GM19395 (cell line): ENCODE data around the gene OSGIN1.
"Not testable (repeated sequence)": the region's sequence is repeated elsewhere in the genome, so short reads cannot be mapped to it uniquely, and the experiment has no call there.

ENCODE experiments used
- ATAC-seq: cut with Tn5 transposase; IDR thresholded peaks from one replicate; pipeline ENCODE4 v1.9.1; 2021; ENCODE audit warnings: mild to moderate bottlenecking, moderate library complexity; ENCODE audit not compliant: unreplicated experiment

The OSGIN1 gene

DNA sequence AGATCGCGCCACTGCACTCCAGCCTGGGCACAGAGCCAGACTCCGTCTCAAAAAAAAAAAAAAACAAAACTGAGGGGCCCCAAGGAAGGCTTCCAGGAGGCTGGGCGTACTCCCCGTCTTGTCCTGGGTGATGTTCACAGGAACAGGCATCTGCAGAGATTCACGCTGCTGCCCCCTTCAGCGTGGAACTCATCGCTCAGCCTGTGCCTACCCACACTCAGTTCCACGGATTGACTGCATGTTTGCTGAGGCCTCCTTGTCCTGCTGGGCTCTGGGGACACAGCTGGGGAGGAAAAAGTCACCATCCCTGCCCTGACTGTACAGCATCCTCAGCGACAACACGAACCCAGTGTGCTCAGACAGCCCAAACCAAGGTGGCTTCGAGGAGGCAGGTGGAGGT is 12.9 kb upstream of the OSGIN1 start:
- ATAC-seq = no peak

DNA sequence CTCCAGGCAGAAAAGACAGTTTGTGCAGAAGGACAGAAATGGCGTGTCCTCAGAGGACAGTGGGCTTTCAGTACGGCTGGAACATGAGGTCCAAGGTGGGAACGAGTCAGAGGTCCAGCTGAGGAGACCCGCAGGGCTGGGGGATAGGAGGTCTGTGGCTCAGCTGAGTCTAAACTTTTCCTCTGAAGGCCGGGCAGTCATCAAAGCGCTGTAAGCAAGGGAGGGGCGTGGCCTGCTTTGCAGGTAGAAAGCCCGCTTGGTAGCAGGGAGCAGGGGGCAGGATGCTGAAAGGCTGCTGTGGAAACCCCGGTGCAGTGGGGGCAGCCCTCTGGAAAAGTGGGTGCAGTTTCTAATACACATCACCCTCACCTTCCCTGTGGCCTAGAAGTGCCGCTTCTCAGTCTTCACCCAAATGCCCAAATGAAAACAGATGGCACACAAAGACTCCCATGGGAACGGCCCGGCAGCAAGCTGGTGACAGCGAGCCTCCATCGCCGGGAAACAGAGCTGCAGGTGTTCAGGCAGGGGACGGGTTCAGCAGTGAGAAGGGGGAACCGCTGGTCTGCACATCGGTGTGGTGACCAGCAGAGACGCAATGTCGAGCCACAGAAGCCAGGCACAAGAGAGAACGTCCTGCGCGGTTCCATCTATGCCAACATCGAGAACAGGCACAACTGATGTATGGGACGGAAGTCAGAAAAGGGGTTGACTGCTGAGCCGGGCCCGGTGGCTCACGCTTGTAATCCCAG is 12.2 kb upstream of the OSGIN1 start:
- no peak for ATAC-seq

DNA sequence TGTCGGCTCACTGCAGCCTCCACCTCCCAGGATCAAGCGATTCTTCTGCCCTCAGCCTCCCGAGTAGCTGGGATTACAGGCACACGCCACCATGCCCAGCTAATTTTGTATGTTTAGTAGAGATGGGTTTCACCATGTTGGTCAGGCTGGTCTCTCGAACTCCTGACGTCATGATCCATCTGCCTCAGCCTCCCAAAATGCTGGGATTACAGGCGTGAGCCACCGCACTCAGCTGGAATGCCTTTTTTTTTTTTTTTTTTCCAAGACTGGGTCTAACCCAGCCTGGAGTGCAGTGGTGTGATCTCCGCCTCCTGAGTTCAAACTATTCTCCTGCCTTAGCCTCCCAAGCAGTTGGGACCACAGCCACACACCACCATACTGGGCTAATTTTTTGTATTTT is 11.5 kb upstream of the OSGIN1 start:
- ATAC-seq = not testable (repeated sequence)

DNA sequence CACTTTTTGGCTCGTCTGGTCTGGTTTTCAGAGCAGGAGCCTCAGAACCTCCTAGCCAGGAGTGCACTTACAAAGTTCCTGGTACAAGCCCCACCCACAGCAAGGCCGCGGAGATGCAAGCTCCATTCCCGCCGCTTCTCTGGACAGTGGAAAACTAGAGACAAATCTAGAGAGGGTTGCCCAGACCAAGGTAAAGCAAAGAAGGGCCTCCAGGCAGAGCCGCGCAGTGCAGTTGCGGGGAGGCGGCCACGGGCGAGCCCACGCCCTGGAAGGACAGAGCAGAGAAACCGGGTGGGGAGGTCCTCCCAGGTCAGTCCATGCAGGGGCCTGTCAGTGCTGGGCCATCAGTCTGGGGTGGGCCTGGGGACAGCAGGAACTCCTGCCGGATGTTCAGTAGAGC is 11.0 kb upstream of the OSGIN1 start:
- no peak for ATAC-seq

DNA sequence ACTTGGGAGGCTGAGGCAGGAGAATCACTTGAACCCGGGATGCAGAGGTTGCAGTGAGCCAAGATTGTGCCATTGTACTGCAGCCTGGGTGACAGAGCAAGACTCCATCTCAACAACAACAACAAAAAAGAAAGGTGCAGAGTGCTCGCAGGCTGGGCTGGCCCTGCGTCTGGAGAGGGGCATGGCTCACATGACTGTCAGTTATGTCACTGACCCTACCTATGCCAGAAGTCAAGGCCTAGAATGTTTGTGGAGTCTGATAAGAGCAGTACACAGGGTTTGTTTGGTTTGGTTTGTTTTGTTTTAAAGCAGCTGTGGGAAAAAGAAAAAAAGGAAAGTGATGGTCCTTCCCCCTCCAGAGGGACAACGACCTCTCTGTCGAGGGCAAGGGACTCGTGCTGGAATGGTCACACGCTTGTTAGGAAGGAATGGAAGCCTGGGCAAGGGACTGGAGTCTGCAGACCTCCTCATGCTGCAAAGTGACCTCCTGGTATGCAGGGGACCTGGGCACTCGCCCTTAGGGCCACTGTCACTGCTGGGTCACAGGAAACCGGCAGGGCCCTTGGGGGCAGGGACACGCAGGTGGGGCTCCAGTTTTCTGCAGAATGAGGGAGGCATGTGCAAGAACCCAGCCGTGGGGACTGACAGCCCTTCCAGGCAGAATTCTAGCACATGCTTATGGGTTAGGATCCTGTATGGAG is 10.1 kb upstream of the OSGIN1 start:
- ATAC-seq = no peak

DNA sequence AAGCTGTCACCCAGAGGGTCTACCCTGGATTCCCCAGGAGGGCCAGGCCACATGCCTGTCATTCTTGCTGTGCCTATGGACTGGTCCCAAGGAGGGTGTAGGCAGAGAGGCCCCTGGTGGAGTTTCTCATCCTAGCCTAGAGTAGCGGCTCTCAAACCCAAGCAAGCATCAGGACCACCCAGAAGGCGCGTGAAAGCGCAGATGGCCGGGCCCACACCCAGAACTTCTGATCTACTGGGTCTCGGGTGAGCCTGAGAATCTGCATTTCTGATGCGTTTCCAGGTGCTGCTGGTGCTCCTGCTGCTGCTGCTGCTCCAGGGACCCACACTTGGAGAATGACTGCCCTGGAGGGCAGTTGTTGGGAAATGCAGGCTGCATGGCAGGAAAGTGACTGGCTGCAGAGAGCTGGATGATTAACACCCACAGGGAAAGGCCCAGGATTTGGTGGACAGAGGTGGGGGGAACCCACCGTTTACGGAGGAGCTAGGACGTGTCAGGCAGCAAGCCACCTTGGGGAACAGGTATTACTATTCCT is 9.5 kb upstream of the OSGIN1 start:
- no peak for ATAC-seq

DNA sequence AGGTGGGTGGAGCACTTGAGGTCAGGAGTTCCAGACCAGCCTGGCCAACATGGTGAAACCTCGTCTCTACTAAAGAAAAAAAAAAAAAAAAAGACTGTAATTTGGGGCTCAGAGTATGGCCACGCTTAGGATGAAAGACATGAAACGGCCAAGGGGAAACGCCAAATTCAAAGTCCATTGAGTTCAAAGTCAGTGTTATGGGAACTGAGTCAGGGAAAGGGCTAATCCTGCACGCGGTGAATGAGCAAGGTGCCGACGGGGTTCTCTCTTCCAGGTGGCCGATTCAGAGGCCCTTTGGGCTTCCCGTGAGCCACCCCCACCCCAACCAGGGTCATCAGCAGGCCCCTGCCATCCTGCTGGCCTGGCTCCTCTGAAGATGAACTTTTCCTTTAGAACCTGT is 7.5 kb upstream of the OSGIN1 start:
- no peak for ATAC-seq

DNA sequence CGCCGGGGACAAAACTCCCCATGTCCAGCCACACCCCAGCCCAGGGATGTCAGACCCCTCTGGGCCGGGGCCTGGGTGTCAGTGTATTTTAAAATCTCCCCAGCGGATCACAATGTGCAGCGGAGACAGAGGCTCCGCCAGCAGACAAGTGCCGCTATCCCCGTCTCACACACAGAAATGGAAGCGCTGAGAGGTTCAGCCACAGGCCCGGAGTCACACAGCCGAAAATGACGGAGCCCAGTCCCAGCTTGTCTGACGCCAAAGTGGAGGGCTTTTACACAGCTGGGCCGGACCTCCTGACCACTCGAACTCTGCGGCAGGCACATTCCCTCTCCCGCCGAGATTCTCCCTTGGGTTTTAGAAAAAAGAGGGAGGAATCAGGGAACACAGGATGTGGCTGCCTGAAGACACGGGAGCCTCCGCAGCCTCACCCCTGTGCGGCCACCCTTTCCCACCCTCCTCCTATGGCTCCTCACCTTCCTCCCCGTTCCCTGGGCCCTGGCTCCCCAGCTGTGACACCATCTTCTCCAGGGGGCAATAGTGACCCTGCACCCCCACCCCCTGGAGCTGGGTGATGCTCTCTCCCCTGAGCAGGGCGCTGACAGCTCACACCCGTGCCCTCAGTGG is 6.8 kb upstream of the OSGIN1 start:
- no peak for ATAC-seq

DNA sequence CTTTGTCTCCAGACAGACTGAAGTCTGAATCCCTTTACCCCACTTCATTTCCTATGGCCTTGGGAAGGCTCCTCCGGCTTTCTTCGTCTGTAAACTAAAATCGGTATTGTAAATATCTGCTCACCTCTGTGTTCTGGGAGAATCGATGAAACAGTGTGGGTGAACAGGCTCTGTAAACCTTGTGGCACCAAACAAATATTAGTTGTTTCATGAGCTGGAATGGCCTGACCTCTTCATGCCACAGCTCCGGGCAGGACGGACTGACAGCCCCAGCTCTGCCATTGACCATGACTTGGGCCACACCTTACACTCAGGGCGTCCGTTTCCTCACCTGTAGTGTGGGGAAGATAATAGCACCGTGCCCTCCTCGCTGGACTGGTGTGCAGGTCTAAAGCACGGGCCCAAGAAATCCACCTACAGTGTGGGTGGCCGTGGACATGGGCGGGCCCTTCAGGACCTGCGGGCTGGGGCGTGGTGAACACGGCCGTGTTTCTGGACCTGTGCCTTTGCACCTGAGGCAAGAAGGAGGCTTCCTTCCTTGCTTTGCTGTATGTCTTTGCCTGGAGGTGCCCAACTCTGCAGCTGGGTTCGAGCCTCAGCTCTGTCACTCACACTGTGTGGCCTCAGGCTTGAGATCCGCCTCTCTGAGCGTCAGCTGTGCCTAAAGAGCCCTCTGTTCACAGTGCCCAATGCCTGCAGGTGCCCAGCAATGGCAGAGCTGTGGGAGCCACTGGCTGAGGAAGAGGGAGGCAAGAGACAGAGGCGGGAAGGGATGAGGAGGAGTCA is 6.1 kb upstream of the OSGIN1 start:
- no peak for ATAC-seq

DNA sequence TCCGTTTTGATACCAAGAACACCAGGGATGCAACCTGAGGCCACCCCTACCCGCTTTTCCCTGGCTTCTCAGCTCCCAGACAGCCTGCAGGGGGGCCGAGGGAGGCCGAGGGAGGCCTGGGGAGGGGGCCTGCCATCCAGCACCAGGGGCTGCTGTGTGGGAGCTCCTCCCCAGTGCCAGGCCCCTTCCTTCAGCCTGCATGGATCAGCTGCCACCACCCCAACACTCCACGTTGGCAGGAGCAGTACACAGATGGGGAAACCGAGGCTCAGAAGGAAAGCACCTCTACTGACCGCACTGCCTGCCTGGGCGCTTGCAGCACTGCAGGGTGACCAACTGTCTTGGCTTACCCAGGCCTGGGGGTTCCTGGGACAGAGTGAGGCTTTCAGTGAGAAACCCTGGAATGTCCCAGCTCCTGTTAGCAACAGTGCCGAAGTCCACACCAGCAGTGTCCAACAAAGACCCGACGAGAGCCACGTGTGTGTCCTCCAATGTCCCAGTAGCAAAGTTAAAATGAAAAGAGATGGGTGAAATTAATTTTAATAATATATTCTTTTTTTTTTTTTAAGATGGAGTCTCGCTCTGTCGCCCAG is 5.3 kb upstream of the OSGIN1 start:
- ATAC-seq = no peak

DNA sequence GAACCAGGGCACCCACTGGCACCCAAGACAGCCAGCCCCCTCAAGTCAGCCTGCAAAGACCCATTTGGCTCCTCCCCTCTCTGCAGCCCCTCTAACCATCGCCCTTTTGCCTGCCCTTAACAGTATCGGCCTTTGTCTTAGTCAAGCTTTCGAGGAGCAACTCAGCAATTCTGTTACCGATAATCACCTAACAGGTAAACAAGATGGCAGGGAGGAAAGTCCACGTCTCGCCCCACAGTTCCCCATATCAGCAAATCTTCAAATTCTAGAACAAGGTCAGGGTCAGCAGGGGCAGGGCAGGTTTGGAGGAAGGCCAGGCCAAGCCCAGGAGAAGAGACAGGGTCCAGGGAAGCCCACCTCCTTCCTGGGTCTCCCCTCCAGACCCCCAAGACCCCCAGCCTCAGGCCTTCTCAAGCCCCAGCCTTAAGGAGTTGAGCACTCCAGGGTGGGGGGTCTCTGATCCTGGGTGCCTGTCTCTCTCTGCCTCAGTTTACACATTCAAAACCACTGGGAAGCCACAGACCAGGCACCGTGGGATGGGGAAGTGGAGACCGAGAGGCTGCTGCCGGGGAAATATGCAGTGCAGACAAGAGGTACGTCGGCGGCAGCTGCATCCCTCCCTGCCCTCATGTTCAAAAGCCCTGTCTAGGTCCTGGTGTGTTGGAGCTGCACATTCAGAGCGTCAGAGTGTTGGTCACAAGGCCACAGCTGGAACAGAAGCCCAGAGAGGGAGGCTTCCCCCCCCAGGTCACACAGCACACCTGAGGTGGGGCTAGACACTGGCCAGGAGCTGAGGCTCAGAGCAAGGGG is 3.9 kb upstream of the OSGIN1 start:
- ATAC-seq = no peak

DNA sequence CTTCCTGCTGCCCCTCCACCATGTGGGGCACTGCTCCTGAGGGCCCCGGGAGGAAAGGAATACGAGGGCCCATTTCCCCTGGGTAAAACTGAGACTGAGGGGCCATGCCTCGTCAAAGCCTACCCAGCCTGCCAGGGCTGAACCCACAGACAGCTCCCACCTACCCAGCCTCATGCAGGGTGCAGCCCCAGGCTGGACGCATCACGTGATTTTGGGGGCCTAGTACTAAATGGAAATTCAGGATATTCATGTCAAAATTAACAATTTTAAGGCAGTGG is 3.4 kb upstream of the OSGIN1 start:
- no peak for ATAC-seq

DNA sequence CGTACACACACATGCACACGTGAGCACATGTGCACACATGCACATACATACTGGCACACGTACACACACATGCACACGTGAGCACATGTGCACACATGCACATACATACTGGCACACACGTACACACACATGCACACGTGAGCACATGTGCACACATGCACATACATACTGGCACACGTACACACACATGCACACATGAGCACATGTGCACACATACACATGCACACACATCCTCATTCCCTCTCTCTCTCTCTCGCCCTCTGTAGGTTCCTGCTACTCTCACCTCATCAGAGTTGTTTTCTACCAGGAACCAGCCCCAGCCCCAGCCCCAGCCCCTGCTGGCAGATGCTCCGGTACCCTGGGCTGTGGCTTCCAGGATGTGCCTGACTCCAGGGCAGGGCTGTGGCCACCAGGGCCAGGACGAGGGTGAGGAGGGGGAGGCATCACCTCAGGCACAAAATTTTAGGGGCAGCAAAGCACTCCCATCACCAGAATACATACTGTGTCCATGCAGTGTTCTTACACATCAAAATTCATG is 2.1 kb upstream of the OSGIN1 start:
- not testable (repeated sequence) for ATAC-seq

DNA sequence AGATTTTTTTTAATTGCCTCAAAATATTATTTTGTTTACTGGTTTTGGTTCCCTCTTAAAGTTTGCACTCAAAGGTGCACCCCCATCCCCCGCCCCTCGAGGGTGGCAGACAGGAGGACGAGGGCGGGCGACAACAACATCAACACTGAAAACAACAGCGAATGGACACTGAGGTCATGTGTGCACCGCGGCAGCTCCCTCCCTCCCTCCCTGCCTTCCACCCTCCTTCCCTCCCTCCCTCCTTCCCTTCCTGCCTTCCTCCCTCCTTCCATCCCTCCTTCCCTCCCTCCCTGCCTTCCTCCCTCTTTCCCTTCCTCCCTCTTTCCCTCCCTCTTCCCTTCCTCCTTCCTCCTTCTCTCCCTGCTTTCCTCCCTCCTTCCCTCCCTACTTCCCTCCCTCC is 1.5 kb upstream of the OSGIN1 start:
- ATAC-seq = no peak

DNA sequence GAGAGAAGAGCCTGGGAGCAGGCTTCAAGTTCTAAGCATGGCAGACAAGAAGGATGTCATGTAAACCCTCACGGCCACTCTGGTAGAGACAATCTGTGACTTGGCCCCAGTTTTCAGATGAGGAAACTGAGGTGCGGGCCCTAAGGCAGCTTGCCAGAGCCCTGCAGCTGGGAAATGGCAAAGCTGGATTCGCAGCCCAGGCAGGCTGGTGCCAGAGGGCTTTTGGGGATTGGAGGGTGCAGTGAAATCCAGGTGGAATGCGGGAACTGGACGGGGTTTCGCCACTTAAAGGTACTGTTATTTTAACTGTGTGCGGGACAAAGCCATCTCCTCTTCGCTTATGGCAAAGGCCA is 477 bp upstream of the OSGIN1 start:
- ATAC-seq = no peak

DNA sequence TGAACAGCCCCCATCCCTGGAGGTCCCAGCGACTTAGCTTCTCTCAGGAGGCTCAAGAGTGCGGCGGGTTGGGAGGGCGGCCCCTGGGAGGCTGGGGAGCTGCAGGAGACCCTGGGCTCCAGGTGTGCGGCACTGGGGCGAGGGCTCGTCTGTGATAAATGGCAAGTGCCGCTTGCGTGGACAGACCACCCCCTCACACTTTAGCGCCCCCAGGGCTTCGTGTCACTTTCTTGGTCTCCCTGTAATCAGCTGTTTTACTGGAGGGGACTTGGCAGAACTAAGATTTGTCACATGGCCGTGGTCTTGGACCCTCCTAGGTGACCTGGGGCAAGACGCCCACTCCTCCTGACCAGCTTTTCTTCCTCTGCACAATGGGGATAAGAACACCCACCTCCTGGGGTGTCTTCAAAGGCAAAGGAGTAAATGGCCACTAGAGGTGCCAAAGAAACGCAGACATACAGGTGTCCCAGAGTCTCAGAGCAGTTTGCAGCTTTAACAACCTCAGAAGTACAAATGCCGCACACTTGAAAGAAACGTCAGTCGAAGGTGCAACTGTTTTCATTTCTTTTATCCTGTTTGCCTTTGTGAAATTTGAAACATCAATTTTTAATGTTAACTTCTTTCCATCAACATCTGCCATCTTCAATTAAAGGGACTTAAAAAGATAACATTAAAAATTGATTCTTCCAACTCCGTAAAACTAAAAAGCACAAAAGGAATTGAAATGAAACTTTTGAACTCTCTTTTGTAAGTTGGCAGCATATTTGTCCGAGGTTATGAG is 946 bp downstream of the OSGIN1 start:
- ATAC-seq = no peak

DNA sequence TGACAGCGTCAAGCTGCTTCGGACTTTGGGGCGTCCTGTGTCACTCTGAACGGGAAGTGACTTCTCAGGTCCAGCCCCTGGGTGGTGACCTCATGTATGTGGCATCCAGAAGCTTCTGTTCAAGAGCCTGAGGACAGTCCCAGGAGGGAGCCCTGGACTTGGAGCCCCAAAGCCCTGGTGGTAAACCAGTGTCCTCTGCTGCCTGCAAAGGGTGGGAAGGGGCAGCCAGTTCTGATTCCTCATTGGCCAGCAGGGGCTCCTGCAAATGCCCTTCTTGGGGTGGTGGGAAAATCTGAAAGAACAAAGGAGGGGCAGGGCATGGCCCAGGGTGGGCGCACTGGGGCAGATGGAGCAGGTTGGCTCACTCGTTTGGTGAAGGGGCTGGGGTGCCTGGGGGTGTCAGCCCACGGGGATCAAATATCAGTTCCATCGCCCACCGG is 1.6 kb downstream of the OSGIN1 start:
- no peak for ATAC-seq

DNA sequence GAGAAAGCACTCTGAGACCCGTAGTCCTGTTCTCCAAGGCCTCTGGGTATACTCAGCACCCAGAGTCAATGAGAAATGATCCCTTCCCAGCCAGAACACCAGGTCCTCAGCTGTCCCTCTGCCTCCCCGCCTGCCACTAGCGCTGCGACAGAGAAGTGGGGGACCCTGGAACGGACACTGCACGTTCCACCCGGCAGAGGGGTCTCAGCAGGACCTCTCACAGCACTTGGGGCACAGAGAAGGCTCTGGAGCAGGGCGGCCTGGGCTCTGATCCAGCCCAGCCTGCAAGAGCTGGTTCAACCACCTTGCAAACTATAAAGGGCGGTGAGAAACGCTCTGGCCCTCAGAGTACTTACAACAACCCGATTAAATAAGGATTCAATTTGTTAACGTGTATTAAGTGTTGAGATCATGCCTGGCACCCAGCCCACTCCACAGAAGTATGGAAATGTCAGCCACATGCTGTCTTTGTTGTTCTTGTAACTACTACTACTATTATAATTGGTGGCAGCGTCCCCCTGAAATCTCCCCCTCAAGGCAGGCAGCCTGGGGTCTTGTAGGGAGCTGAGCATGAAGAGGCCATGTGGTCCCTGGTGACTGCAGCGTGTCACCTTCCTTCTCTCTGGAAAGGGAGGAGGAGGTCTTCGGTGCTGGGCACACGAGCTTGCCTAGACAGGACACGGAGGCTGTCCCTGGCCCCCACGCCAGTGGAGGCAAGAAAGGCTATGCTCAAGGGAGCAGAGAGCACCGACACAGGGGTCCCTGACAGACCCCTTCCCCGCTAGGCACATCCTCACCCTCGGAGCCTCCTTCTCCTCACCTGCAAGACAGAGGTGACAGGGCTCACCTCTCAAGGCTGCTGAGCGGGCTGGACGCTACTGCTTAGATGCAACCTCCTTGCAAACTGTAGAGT is 2.4 kb downstream of the OSGIN1 start:
- ATAC-seq = no peak
